Body of pancreas (tissue), 4 donors: ENCODE data around the gene RNF41. TPM values are rescaled to one million over a fixed set of nuclear protein-coding genes. Genes with fewer than 3 reads are reported as not detected.

Source experiments
- ATAC-seq: fragments of 150-250 bp; one replicate; pipeline ENCODE4 v1.9.1; 2016
- DNase-seq, 4 donors: peaks; one replicate each; pipeline ENCODE4 v3.0.0-alpha.2; 2019
- H3K27ac ChIP-seq, 4 donors: fragments of 200-600 bp; sonication (generic); 1 replicate in 3 of 4; 2 replicates in 1 of 4; pipeline versions ENCODE4 v1.5.1 to v1.6.1; 2016 to 2019; ENCODE audit warnings: mild to moderate bottlenecking in 1 of 4, mixed read lengths in 1 of 4, moderate library complexity in 1 of 4
- H3K27me3 ChIP-seq, 2 donors: fragments of 200-600 bp; sonication (generic); one replicate each; pipeline ENCODE4 v1.6.0; 2016; ENCODE audit warnings: mild to moderate bottlenecking in 1 of 2
- H3K36me3 ChIP-seq, 2 donors: fragments of 200-600 bp; sonication (generic); replicated peaks in 1 of 2; 2 replicates each; pipeline ENCODE4 v1.5.1; 2016; ENCODE audit warnings: low read depth in 2 of 2; ENCODE audit not compliant: insufficient read depth in 1 of 2
- H3K4me1 ChIP-seq: fragments of 200-600 bp; sonication (generic); one replicate; pipeline ENCODE4 v1.6.0; 2016
- H3K4me3 ChIP-seq, 2 donors: fragments of 200-600 bp; sonication (generic); 1 replicate in 1 of 2; 2 replicates in 1 of 2; pipeline ENCODE4 v1.5.1; 2016 to 2019
- H3K9me3 ChIP-seq, 3 donors: fragments of 200-600 bp; sonication (generic); 1 replicate in 2 of 3; 2 replicates in 1 of 3; pipeline ENCODE4 v1.5.1; 2016
- POLR2A ChIP-seq, 3 donors: fragments of 450-650 bp; IDR thresholded peaks; one replicate each; pipeline ENCODE4 v1.6.1; 2016; ENCODE audit warnings: antibody characterized with exemption in 3 of 3, mild to moderate bottlenecking in 2 of 3
- WGBS, 2 donors: methylation state at CpG; one replicate each; pipeline ENCODE4 v1.1.5; 2017; 5-methylcytosine and 5-hydroxymethylcytosine counted together
- intact Hi-C: fragments of 100-400 bp; cut with DNase I; formaldehyde crosslinking; loops from one replicate; pipeline ENCODE4 v1.15.1; 2023
- total RNA-seq, 2 donors: library from RNA; depleted of rRNA; stranded (reverse); fragments of >200 nt; gene quantifications; one replicate each; pipeline ENCODE4 v1.1.0, GENCODE V29; 2016
- TF ChIP-seq, protein P1 (sequence below), 7 experiments: fragments of 450-650 bp in 4 of 7; fragments of 200-600 bp in 3 of 7; sonication (generic) in 3 of 7; IDR thresholded peaks; one replicate each; pipeline ENCODE4 v1.5.1; 2016 to 2019; ENCODE audit warnings: antibody characterized with exemption in 7 of 7

The RNF41 gene
- total RNA-seq, 2 donors from 2014 or later: 13.2 TPM

DNA sequence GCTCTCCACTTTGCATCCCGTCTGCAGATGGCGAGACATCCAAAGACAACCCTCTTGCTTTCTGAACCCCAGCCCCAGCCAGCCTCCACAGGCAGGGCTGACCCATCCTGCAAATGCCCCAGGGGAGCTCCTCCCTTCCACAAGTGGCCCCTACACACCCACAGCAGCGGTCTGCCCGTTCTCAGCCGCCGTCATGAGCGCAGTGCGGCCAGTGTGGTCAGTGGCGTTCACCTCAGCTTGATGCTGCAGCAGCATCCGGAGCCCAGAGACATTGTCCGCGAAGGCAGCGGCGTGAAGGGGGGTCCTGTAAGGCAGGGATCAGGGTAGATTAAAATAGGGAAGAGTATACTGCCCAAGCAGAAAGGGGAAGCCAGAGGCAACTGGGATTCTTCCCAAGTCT lies 22.8 kb upstream of the RNF41 start:
- Histone ChIP-seq H3K27me3 (no peaks in the 10 kb centered on the region), H3K27ac (peak overlapping the region; percentile 46 to 69 (median 56)), H3K4me1 (peaks cover 34% of the 10 kb centered on the region), H3K36me3 (peaks cover 15 to 32% of the 10 kb centered on the region in 2 donors), H3K9me3 (no peaks in the 10 kb centered on the region), H3K4me3 (no peak overlapping the region)
- WGBS, 2 donors: 91 to 94% methylated on average over 8 to 14 of the region's 14 CpGs
- no peak for DNase-seq
- TF ChIP-seq, protein P1, sequence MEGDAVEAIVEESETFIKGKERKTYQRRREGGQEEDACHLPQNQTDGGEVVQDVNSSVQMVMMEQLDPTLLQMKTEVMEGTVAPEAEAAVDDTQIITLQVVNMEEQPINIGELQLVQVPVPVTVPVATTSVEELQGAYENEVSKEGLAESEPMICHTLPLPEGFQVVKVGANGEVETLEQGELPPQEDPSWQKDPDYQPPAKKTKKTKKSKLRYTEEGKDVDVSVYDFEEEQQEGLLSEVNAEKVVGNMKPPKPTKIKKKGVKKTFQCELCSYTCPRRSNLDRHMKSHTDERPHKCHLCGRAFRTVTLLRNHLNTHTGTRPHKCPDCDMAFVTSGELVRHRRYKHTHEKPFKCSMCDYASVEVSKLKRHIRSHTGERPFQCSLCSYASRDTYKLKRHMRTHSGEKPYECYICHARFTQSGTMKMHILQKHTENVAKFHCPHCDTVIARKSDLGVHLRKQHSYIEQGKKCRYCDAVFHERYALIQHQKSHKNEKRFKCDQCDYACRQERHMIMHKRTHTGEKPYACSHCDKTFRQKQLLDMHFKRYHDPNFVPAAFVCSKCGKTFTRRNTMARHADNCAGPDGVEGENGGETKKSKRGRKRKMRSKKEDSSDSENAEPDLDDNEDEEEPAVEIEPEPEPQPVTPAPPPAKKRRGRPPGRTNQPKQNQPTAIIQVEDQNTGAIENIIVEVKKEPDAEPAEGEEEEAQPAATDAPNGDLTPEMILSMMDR (IDR thresholded peaks at IDR 0.05): no peak
- no peak for TF ChIP-seq POLR2A (IDR thresholded peaks at IDR 0.05)
- intact Hi-C loops: no loop called here
- no peak for ATAC-seq

DNA sequence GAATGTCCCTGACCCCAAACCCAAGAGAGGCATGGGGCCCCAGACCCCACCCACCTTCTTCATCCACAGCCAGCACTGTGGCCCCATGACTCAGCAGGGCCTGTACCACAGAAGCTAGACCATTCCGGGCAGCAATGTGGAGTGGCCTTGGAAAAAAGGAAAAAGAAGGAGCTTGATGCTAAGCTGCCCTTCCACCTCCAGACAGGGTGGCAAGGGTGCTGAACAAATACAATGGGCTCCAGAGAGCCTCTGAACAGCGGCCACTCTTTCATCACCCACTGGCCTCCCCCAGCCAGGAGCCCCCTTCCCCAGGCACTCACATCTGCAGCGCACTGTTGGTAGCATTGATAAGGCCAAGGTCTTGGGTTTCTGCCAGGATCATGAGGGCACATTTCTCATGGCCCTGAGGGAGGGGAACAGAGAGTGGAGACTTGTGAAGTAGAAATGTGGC lies 22.0 kb upstream of the RNF41 start:
- peak; percentile 71 to 86 (median 78) for DNase-seq
- TF ChIP-seq, protein P1 (IDR thresholded peaks at IDR 0.05): no peak
- TF ChIP-seq POLR2A (IDR thresholded peaks at IDR 0.05): no peak
- Histone ChIP-seq H3K36me3 (peaks cover 15 to 28% of the 10 kb centered on the region in 2 donors), H3K4me1 (peaks cover 34% of the 10 kb centered on the region), H3K4me3 (no peak overlapping the region), H3K27ac (peak overlapping the region; percentile 46 to 69 (median 56)), H3K27me3 (no peaks in the 10 kb centered on the region), H3K9me3 (no peaks in the 10 kb centered on the region)
- WGBS, 2 donors: 4 to 12% methylated on average over 3 of the region's 3 CpGs
- intact Hi-C loops: no loop called here
- peak; percentile 85 for ATAC-seq

DNA sequence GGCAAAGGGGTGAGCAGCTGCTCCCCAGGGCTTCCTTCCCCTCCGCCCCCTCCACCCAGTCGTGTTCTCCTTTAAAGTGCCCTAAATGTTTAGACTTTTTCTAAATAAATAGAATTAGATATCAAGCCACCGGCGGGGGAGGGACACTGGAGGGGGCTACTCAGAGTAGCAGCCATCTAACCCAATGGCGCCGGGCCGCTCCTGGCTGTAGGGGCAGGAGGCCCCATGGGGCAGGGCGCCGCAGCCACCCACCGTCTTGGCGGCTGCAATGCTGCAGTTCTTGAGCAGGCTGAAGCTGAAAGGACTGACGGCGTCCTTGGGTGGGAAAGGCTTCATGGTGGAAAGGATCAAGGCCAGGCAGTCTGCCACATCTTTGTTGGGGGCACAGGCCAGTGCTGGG lies 21.3 kb upstream of the RNF41 start:
- TF ChIP-seq, protein P1 (IDR thresholded peaks at IDR 0.05): no peak
- no peak for TF ChIP-seq POLR2A (IDR thresholded peaks at IDR 0.05)

DNA sequence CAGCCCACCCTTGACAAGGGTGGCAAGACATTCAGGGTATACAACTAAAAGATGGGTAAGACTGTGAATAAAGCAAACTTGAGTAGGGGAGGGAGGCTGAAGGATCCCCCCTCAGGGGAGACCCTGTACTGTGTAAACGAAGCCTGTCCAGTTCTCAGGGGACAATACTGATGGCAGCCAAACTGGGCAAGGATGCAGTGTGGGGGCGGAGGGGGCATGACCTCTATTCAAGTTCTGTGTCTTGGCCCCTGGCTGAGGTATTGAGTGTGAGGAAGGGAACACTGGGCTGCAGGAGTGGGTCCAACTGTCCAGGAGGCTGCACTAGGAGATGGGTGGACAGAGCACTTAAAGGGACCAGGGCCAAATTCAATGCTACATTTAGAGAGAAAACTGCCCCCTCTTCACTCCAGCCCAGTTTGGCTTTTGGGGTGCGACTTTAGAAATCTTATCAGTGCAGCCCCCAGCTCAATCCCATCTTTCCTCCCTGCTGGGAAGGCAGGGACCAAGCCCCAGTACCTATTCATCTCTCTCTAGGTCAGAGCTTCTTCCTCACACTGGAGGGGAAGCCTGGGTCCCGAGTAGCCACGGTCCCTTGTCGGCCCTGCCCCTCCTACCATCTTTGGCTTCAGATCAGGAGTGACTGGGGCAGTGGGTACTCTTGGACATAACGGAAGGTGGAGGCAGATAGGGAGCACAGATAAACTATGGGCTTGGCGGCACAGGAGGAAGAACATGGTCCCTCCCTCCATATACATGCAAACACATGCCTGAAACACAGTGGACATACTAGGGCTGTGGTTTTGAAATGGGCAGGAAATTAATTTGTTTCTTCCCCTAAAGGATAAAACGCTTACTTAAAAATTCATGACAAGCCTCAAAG lies 19.9 kb upstream of the RNF41 start:
- intact Hi-C loops: no loop called here
- no peak for ATAC-seq
- DNase-seq: no peak
- WGBS, 2 donors: 68 to 89% methylated on average over 8 to 9 of the region's 9 CpGs
- Histone ChIP-seq H3K27me3 (no peaks in the 10 kb centered on the region), H3K4me1 (peaks cover 42% of the 10 kb centered on the region), H3K4me3 (no peak overlapping the region), H3K27ac (no peak overlapping the region), H3K9me3 (no peaks in the 10 kb centered on the region), H3K36me3 (peaks cover 11 to 14% of the 10 kb centered on the region in 2 donors)
- TF ChIP-seq, protein P1 (IDR thresholded peaks at IDR 0.05): no peak
- TF ChIP-seq POLR2A (IDR thresholded peaks at IDR 0.05): no peak

More for the DNA sequence above, 21.3 kb upstream of the RNF41 start:
- no peak overlapping the region for H3K4me3 ChIP-seq
- no peaks in the 10 kb centered on the region for H3K27me3 ChIP-seq
- H3K9me3 ChIP-seq: no peaks in the 10 kb centered on the region
- DNase-seq (peak in 1 of 4 donors; percentile 10), ATAC-seq (no peak)
- intact Hi-C loops: no loop called here
- peak overlapping the region; percentile 46 to 69 (median 56) for H3K27ac ChIP-seq
- peaks cover 15 to 22% of the 10 kb centered on the region in 2 donors for H3K36me3 ChIP-seq
- WGBS, 2 donors: 84% methylated on average over 13 of the region's 13 CpGs
- peaks cover 34% of the 10 kb centered on the region for H3K4me1 ChIP-seq
